ENCODE data around the gene BCL7B.
"Not testable (repeated sequence)": the region's sequence is repeated elsewhere in the genome, so short reads cannot be mapped to it uniquely, and the experiment has no call there.

Gene BCL7B

GRCh38 chr7:73549176-73549575, 8.3 kb downstream of the BCL7B start:
- Histone ChIP-seq H3K27me3 (ENCODE audit: control insufficient read depth in 1 of 2, insufficient read depth in 2 of 2, low read length in 2 of 2) (no peaks in the 10 kb centered on the region), H3K9me3 (ENCODE audit: low read length) (no peaks in the 10 kb centered on the region), H3K4me1 (ENCODE audit: insufficient read depth, low read length) (no peaks in the 10 kb centered on the region), H3K36me3 (ENCODE audit: insufficient read depth, low read length) (peaks cover 34% of the 10 kb centered on the region), H3K27ac (ENCODE audit: low read depth, low read length) (no peak overlapping the region), H3K9ac (ENCODE audit: low read length) (no peak overlapping the region), H3K4me3 (ENCODE audit: low read depth in 1 of 2, low read length in 2 of 2) (no peak overlapping the region)

GRCh38 chr7:73547841-73548240, 9.6 kb downstream of the BCL7B start:
- no peaks in the 10 kb centered on the region for H3K4me1 ChIP-seq (ENCODE audit: insufficient read depth, low read length)
- no peak overlapping the region for H3K4me3 ChIP-seq (ENCODE audit: low read depth in 1 of 2, low read length in 2 of 2)
- peaks cover 34% of the 10 kb centered on the region for H3K36me3 ChIP-seq (ENCODE audit: insufficient read depth, low read length)
- H3K27me3 ChIP-seq (ENCODE audit: control insufficient read depth in 1 of 2, insufficient read depth in 2 of 2, low read length in 2 of 2) = no peaks in the 10 kb centered on the region
- H3K27ac ChIP-seq (ENCODE audit: low read depth, low read length) = no peak overlapping the region
- H3K9me3 ChIP-seq (ENCODE audit: low read length) = no peaks in the 10 kb centered on the region
- no peak overlapping the region for H3K9ac ChIP-seq (ENCODE audit: low read length)

GRCh38 chr7:73544678-73545077, 12.8 kb downstream of the BCL7B start:
- Histone ChIP-seq H3K36me3 (ENCODE audit: insufficient read depth, low read length) (peaks cover 36% of the 10 kb centered on the region), H3K4me1 (ENCODE audit: insufficient read depth, low read length) (peaks cover 6% of the 10 kb centered on the region), H3K27ac (ENCODE audit: low read depth, low read length) (no peak overlapping the region), H3K9ac (ENCODE audit: low read length) (no peak overlapping the region), H3K4me3 (ENCODE audit: low read depth in 1 of 2, low read length in 2 of 2) (no peak overlapping the region), H3K27me3 (ENCODE audit: control insufficient read depth in 1 of 2, insufficient read depth in 2 of 2, low read length in 2 of 2) (no peaks in the 10 kb centered on the region), H3K9me3 (ENCODE audit: low read length) (no peaks in the 10 kb centered on the region)

- Histone ChIP-seq H3K9me3 (ENCODE audit: low read length) (no peaks in the 10 kb centered on the region), H3K27ac (ENCODE audit: low read depth, low read length) (no peak overlapping the region), H3K4me3 (ENCODE audit: low read depth in 1 of 2, low read length in 2 of 2) (no peak overlapping the region), H3K27me3 (ENCODE audit: control insufficient read depth in 1 of 2, insufficient read depth in 2 of 2, low read length in 2 of 2) (no peaks in the 10 kb centered on the region), H3K4me1 (ENCODE audit: insufficient read depth, low read length) (peaks cover 6% of the 10 kb centered on the region), H3K36me3 (ENCODE audit: insufficient read depth, low read length) (peaks cover 50% of the 10 kb centered on the region), H3K9ac (ENCODE audit: low read length) (no peak overlapping the region)
Observed at GRCh38 chr7:73541722-73542121, 15.8 kb downstream of the BCL7B start.

- Histone ChIP-seq H3K4me1 (ENCODE audit: insufficient read depth, low read length) (peaks cover 6% of the 10 kb centered on the region), H3K36me3 (ENCODE audit: insufficient read depth, low read length) (peaks cover 64% of the 10 kb centered on the region), H3K9me3 (ENCODE audit: low read length) (no peaks in the 10 kb centered on the region), H3K4me3 (ENCODE audit: low read depth in 1 of 2, low read length in 2 of 2) (no peak overlapping the region), H3K27me3 (ENCODE audit: control insufficient read depth in 1 of 2, insufficient read depth in 2 of 2, low read length in 2 of 2) (no peaks in the 10 kb centered on the region), H3K27ac (ENCODE audit: low read depth, low read length) (no peak overlapping the region), H3K9ac (ENCODE audit: low read length) (no peak overlapping the region)
Observed at GRCh38 chr7:73539709-73540108, 17.8 kb downstream of the BCL7B start.

- H3K4me3 ChIP-seq (ENCODE audit: low read depth in 1 of 2, low read length in 2 of 2); H3K9ac ChIP-seq (ENCODE audit: low read length); H3K4me1 ChIP-seq (ENCODE audit: insufficient read depth, low read length); H3K9me3 ChIP-seq (ENCODE audit: low read length); H3K27me3 ChIP-seq (ENCODE audit: control insufficient read depth in 1 of 2, insufficient read depth in 2 of 2, low read length in 2 of 2); H3K27ac ChIP-seq (ENCODE audit: low read depth, low read length): not testable (repeated sequence)
- H3K36me3 ChIP-seq (ENCODE audit: insufficient read depth, low read length) = peaks cover 63% of the 10 kb centered on the region
Observed at GRCh38 chr7:73538510-73538909, 19.0 kb downstream of the BCL7B start.

- no peaks in the 10 kb centered on the region for H3K27me3 ChIP-seq (ENCODE audit: control insufficient read depth in 1 of 2, insufficient read depth in 2 of 2, low read length in 2 of 2)
- H3K36me3 ChIP-seq (ENCODE audit: insufficient read depth, low read length) = peaks cover 49% of the 10 kb centered on the region
- H3K9me3 ChIP-seq (ENCODE audit: low read length) = no peaks in the 10 kb centered on the region
- H3K4me3 ChIP-seq (ENCODE audit: low read depth in 1 of 2, low read length in 2 of 2) = no peak overlapping the region
- no peak overlapping the region for H3K27ac ChIP-seq (ENCODE audit: low read depth, low read length)
- H3K4me1 ChIP-seq (ENCODE audit: insufficient read depth, low read length) = peaks cover 4% of the 10 kb centered on the region
- no peak overlapping the region for H3K9ac ChIP-seq (ENCODE audit: low read length)
Observed at GRCh38 chr7:73537051-73537450, 20.4 kb downstream of the BCL7B start.

- Histone ChIP-seq H3K27ac (ENCODE audit: low read depth, low read length) (no peak overlapping the region), H3K4me1 (ENCODE audit: insufficient read depth, low read length) (no peaks in the 10 kb centered on the region), H3K27me3 (ENCODE audit: control insufficient read depth in 1 of 2, insufficient read depth in 2 of 2, low read length in 2 of 2) (no peaks in the 10 kb centered on the region), H3K9ac (ENCODE audit: low read length) (no peak overlapping the region), H3K9me3 (ENCODE audit: low read length) (no peaks in the 10 kb centered on the region), H3K36me3 (ENCODE audit: insufficient read depth, low read length) (peaks cover 44% of the 10 kb centered on the region), H3K4me3 (ENCODE audit: low read depth in 1 of 2, low read length in 2 of 2) (no peak overlapping the region)
Observed at GRCh38 chr7:73536479-73536878, 21.0 kb downstream of the BCL7B start.

GRCh38 chr7:73535918-73536317, 21.6 kb downstream of the BCL7B start:
- H3K27me3 ChIP-seq (ENCODE audit: control insufficient read depth in 1 of 2, insufficient read depth in 2 of 2, low read length in 2 of 2); H3K27ac ChIP-seq (ENCODE audit: low read depth, low read length); H3K9me3 ChIP-seq (ENCODE audit: low read length); H3K9ac ChIP-seq (ENCODE audit: low read length); H3K4me1 ChIP-seq (ENCODE audit: insufficient read depth, low read length); H3K4me3 ChIP-seq (ENCODE audit: low read depth in 1 of 2, low read length in 2 of 2): not testable (repeated sequence)
- H3K36me3 ChIP-seq (ENCODE audit: insufficient read depth, low read length) = peaks cover 44% of the 10 kb centered on the region

- Histone ChIP-seq H3K9ac (ENCODE audit: low read length) (no peak overlapping the region), H3K36me3 (ENCODE audit: insufficient read depth, low read length) (peaks cover 33% of the 10 kb centered on the region), H3K9me3 (ENCODE audit: low read length) (no peaks in the 10 kb centered on the region), H3K4me3 (ENCODE audit: low read depth in 1 of 2, low read length in 2 of 2) (no peak overlapping the region), H3K27ac (ENCODE audit: low read depth, low read length) (no peak overlapping the region), H3K4me1 (ENCODE audit: insufficient read depth, low read length) (no peaks in the 10 kb centered on the region), H3K27me3 (ENCODE audit: control insufficient read depth in 1 of 2, insufficient read depth in 2 of 2, low read length in 2 of 2) (no peaks in the 10 kb centered on the region)
Observed at GRCh38 chr7:73533742-73534141, 23.7 kb downstream of the BCL7B start.

GRCh38 chr7:73532224-73532623, 25.3 kb downstream of the BCL7B start:
- H3K36me3 ChIP-seq (ENCODE audit: insufficient read depth, low read length) = peaks cover 20% of the 10 kb centered on the region
- H3K4me1 ChIP-seq (ENCODE audit: insufficient read depth, low read length) = no peaks in the 10 kb centered on the region
- no peaks in the 10 kb centered on the region for H3K27me3 ChIP-seq (ENCODE audit: control insufficient read depth in 1 of 2, insufficient read depth in 2 of 2, low read length in 2 of 2)
- no peak overlapping the region for H3K4me3 ChIP-seq (ENCODE audit: low read depth in 1 of 2, low read length in 2 of 2)
- no peak overlapping the region for H3K9ac ChIP-seq (ENCODE audit: low read length)
- no peak overlapping the region for H3K27ac ChIP-seq (ENCODE audit: low read depth, low read length)
- H3K9me3 ChIP-seq (ENCODE audit: low read length) = no peaks in the 10 kb centered on the region

GRCh38 chr7:73530800-73531199, 26.7 kb downstream of the BCL7B start:
- H3K9me3 ChIP-seq (ENCODE audit: low read length) = no peaks in the 10 kb centered on the region
- H3K27me3 ChIP-seq (ENCODE audit: control insufficient read depth in 1 of 2, insufficient read depth in 2 of 2, low read length in 2 of 2) = no peaks in the 10 kb centered on the region
- H3K4me1 ChIP-seq (ENCODE audit: insufficient read depth, low read length) = no peaks in the 10 kb centered on the region
- H3K36me3 ChIP-seq (ENCODE audit: insufficient read depth, low read length) = peaks cover 7% of the 10 kb centered on the region
- no peak overlapping the region for H3K27ac ChIP-seq (ENCODE audit: low read depth, low read length)
- H3K4me3 ChIP-seq (ENCODE audit: low read depth in 1 of 2, low read length in 2 of 2) = no peak overlapping the region
- no peak overlapping the region for H3K9ac ChIP-seq (ENCODE audit: low read length)
